ENCODE results near the gene DUSP22.

GRCh38 chr6:304833-305370 is 12.6 kb downstream of the DUSP22 start:
- TF ChIP-seq CTCF (IDR thresholded peaks at IDR 0.05) (no peak), EZH2 (IDR thresholded peaks at IDR 0.05; ENCODE audit: borderline replicate concordance, insufficient read depth, low read depth, low read length, poor library complexity, severe bottlenecking) (no peak)
